SIG-M5 treated with dmso at 0.1 percent for 504 hours (cell line): Measurements from ENCODE around the gene CLPX.
"Not testable (repeated sequence)": the region's sequence is repeated elsewhere in the genome, so short reads cannot be mapped to it uniquely, and the experiment has no call there.

ENCODE experiments used
- DNase-seq: peaks from one replicate; lab custom pipeline; 2025; ENCODE audit not compliant: unreplicated experiment; lab: John Stamatoyannopoulos, UW

CLPX gene

GRCh38 chr15:65102912-65103311 lies 82.2 kb downstream of the CLPX start:
- no peak for DNase-seq

GRCh38 chr15:65101891-65102708 lies 83.0 kb downstream of the CLPX start:
- DNase-seq = no peak

- DNase-seq = peak; percentile 20
Measured at GRCh38 chr15:65101411-65101890, 83.7 kb downstream of the CLPX start.

- DNase-seq = no peak
Measured at GRCh38 chr15:65100442-65100841, 84.7 kb downstream of the CLPX start.

GRCh38 chr15:65099801-65100200 lies 85.3 kb downstream of the CLPX start:
- DNase-seq = not testable (repeated sequence)

GRCh38 chr15:65099336-65099735 lies 85.8 kb downstream of the CLPX start:
- DNase-seq = no peak
